GM21515 (cell line): ENCODE data around the gene ALAS1.

ENCODE experiments used
- ATAC-seq: cut with Tn5 transposase; IDR thresholded peaks from one replicate; pipeline ENCODE4 v1.9.1; 2021; ENCODE audit not compliant: unreplicated experiment

ALAS1 gene

DNA sequence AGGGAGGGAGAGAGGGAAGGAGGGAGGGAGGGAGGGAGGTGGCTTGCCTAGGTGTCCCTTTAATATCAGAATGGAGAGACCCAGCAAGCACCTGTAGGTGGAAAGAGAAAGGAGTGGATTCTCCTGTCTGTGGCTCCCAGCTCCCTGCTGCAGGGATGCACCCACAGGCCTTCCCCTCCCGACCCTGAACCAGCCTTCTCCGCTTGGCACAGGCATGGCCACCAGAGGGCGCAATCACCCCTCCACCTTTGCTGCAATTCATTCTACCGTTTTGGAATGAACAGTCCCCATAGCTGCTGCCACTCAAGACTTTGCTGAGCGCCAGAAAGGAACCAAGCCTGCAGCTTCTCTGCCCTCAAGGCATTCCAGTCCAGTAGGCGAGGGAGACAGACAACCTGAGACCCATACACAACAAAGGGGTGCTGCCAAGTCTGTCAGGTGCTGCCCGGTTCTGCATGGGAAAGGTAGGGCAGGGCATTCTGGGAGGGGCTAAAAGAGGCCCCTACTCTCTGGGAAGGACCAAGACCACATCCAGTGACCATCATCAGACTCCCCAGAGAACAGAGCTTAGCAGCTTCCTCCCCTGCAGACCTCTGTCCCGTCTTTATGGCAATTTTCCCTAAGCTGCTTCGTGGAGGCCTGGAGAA is 22.5 kb downstream of the ALAS1 start:
- no peak for ATAC-seq

DNA sequence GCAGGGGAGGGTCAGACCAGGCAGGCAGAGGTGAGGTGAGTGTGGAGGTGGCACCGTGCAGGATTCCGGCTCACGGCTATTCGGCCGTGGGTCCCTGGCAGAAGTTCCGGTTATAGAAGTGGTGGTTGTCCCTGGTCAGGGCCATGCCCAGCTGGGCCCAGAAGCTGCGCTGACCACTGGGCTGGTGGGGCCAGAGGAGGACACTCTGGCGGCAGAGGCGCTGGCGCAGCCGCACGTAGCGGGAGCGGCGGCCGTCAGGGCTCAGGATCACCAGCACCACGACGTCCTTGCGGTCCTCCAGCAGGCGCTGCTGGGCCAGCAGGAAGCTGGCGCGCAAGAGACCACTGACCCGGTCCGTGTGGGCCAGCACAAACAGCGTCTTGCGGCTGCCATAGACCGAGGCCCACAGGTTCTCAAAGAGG is 23.2 kb downstream of the ALAS1 start:
- ATAC-seq, result no peak

DNA sequence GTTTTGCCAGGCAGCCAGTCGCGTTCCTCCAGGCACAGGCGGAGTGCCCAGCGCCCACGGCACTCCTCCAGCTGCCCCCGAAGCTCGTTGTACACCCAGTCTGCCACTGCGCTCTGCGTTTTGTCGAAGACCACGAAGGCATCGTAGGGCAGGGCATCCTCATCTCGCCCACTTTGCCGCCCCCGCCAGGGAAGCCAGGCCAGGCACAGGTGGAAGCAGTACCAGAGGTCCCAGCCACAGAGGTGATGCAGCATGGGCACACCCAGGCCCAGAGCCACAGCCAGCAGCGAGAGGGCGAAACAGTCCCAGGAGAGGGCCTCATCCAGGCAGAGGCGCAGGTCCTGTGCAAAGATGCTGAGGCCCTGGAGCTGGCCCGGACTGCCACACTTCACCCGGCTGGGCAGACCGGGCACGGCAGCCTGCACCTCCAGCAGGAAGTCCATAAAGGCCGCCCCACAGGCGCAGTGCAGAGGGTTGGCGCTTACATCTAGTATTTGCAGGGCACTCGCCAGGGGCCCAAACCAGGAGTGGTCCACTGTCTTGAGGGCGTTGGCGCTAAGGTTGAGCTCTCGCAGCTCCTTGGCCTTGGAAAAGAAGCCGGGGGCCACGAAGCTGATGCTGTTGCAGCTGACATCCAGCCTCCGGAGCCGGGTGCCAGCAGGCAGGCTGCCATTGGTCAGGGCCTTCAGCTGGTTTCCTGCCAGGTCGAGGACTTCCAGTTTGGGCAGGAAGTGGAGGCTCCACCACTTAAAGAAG is 23.8 kb downstream of the ALAS1 start:
- ATAC-seq, result no peak

DNA sequence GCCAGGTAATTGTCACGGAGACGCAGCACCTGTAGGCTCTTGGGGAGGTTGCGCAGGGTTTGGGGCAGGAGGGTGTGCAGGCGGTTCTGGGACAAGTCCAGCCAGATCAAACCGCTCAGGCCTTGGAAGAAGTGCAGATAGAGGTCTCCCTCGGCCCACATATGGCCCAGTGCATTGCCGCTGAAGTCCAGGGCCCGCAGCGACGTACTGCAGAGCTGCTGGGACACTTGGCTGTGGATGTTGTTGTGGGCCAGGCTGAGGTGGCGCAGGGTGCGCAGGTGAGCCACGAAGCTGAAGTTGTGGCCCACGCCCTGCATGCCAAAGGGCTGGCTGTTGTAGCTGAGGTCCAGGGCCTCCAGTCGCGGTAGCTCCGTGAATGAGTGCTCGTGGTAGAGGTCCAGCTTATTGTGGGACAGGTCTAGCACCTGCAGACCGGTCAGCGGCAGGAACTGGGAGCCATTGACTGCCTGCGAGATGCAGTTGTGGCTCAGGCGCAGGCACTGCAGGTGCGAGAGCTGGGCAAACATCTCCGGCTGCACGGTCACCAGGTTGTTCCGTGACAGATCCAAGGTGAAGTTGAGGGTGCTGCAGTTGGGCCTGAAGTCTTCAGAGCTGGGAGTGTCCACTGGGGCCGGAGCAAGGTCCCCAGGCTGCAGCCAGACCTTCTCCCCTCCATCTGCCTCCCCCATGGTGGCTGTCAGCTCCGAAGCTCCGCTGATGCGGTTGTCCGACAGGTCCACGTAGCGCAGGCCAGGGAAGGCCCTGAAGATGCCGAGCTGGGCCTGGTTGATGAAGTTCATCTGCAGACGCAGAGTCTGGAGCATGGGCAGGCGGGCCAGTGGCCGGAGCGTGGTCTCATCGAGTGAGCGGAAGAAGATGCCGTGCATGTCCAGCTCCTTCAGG is 24.6 kb downstream of the ALAS1 start:
- no peak for ATAC-seq

DNA sequence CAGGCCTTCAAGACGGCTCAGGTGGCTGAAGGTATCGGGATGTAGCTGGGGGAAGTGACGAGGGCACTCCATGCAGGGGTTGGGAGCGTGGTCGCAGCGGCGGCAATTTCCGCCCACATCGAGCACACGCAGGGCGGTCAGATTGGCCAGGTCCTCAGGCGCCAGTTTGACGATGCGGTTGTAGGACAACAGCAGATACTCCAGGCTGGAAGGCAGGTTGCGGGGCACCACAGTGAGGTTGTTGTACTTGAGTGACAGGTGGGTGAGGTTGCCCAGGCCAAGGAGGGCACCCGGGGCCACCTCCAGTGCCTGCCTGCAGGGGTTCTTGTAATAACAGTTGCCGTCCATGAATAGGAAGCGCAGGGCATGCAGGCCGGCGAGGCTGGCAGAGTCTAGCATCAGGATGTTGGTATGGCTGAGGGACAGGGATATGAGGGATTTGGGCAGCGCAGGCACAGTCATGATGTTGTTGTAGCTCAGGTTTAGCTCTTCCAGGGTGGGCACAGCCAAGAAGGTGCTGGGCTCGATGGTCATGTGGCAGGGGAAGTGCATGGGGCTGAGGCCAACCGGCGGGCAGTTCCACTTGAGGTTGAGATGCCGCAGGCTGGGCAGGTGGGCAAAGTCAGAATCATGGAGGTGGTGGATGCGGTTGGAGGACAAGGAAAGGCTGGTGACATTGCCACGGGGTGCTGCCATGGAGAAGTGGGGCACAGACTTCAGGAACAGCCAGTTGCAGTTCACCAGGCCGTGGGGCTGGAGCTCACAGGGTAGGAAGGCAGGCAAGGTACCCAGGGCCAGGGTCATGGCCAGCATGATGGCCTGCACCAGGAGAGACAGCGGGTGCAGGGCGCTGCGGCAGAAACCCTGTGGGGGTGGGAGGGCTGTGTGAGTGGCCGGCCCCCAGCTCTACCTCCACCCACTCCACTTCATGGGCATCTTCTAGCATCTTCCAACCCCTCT is 25.8 kb downstream of the ALAS1 start:
- no peak for ATAC-seq

DNA sequence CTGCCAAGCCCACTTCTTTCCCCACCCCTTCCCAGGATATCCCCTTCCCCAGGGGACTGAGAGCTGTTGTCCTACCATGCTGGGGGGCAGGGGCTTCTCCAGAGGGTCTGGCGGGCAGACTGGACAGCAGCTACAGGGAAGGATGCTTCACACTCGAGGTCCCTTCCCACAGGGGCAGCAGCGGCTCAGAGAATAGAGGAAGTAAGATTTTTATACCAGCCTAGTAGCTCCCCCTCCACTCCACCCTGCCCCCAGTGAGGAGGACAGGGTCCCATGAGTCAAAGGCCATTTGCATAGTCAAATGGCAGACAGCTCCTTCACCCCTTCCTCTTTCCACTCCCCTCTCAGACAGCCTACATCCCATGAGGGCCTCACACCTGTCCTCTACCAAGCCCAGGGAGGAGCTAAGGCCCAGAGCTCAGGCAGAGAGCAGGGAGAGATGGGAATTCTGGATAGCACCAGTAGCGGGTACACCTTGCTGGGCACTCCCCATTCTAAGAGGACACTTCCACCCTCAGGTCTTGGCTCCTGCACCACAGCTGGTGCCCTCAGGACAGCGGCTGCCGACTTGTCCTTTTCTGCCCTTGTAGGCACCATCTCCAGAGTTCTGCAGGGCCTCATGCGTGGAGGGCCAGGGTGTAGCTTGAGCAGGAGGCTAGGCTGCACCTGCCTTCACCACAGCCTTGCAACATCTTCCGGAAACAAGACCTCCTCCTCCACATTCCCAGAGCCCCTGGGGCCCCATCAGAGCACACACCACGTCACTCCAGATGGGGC is 27.7 kb downstream of the ALAS1 start, which contains the start of gene TLR9:
TLR9 (minus strand) TSS at position 194 of the 777 bp plus-strand sequence; CDS start at position 78, 116 bp downstream.
- peak; percentile 69 for ATAC-seq

DNA sequence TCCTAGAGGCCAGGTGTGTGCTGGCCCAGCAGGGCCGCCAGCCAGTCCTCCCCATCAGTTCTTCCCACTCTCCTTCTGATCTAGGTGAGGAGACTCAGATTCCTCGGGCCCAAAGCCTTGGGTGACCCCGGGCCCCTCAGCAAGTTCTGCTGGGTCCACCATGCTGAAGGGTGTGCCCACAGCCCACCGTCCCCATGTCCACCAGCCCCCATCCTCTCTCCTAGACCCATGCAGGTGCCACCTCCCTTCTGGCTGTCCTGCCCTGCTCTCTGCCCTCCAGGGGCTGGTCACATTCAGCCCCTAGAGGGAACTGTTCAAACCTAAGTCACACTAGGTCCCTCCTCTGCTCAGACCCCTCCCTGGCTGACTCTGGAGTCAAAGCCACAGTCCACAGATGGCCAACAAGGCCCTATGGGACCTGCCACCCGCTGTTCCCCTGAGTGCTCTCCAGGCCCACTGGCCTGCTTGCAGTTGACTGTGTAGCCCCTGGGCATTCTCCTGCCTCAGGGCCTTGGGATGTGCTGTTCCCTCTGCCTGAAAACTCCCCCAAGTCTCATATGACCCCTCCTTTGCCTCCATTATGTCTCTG is 28.4 kb downstream of the ALAS1 start:
- ATAC-seq, result no peak

DNA sequence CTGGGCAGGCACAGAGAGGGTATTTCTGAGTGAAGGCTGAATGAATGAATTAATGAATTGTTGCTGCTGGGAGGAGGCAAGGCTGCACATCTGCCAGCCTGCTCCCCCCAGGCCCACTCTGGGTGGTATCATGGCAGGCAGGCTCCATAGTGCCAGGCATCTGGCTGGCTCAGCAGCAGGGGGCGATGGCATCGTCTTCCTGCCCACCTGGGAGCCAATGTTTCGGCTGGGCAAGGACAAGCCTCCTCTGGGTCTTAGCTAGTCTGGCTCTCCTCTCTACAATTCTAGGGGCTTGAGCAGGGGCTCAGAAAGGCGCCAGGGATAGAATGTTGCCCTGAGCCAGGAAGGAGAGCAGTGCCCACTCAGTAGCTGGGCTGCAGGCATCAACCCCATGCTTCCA is 29.2 kb downstream of the ALAS1 start:
- no peak for ATAC-seq

DNA sequence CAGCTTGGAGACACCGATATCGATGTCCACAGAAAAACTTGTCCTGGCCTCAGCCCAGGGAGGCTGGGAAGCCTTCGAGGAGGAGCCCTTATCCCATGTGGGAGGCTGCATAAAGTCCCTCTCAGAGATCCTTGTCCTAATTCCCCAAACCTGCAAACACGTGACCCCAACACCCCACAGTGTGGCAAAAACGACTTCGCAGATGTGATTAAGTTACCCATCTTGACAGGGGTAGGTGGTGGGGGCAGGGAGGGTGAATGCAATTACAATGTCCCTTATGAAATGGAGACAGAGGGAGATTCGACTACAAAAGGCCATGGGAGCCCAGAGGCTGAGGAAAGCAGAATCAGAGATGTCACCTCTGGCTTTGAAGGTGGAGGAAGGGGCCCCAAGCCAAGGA is 29.8 kb downstream of the ALAS1 start:
- no peak for ATAC-seq

DNA sequence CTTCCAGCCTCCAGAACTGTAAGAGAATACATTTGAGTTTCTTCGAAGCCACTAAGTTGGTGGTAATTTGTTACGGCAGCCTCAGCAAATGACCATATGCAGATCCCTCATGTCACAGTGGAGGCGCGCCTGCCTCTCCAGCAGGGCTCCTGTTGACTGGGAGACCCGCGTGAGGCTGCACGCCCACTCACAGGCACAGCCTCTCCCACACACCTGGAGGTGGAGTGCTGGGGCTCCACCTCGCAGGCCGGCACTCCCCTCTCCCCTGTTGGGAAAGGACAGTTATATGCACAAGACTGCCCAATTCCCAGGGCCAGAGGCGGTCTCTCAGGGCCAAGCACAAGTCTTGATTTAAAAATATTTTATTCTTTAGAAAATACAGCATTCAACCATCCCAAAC is 30.3 kb downstream of the ALAS1 start:
- ATAC-seq, result no peak

DNA sequence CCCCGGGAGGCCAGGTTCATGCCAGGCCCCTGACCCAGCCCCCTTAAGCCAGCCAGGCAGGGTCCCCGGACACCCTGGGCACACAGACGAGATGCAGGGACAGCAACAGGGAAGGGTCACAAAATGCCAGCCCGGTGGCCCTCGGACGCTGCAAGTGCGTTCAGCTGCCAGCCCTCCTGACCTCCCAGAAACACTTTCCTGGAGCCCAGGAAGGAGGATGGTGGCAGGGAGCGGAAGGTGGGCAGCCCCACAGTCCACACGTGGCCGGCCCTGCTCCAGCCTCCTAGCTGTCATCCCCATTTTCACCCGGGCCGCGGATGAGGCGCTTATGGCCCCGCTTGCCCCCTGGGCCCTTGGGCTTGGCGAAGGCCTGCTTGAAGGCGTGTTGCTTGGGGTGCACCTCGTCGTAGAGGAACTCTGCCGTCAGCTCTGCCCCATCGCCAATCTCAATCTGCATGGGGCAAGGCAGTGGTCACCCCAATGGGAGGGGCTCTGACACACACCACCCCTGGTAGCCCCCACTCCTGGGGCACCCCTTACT is 30.9 kb downstream of the ALAS1 start:
- no peak for ATAC-seq

DNA sequence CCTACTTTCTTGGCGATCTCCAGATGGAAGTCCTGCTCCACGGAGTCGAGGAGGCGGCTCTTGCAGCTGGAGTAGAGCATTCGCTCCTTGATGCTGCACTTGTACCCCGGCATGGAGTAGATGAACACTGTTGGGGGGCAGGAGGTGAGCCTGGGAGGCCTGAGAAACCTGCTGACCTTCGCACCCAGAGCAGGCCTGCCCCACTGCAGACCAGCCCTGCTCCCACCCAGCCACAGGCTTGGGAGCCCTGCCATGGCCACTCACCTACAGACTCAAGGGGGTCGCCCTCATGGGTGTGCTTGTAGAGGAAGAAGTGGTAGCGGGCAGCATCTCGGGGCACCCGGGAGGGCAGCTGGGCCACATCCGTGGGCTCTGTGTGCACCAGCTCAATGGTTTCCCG is 31.7 kb downstream of the ALAS1 start:
- ATAC-seq, result no peak

DNA sequence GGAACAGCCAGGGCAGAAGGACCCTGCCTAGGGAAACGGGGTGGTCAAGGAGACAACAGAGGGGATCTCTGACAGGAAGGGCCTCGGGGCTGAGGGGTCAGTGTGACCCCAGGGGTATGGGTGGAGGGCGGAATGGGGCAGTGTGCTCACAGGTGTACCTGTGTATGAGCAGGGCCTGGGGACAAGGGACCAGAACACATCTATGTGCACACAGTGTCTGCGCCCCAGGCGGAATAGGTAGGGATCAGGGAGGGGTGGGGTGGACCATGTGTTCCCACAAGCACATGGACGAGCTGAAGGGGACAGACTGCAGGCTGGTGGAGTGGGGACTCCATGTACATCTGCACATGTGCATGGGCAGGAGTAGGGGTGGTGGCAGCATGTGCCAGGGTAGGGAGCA is 32.5 kb downstream of the ALAS1 start:
- ATAC-seq, result no peak

DNA sequence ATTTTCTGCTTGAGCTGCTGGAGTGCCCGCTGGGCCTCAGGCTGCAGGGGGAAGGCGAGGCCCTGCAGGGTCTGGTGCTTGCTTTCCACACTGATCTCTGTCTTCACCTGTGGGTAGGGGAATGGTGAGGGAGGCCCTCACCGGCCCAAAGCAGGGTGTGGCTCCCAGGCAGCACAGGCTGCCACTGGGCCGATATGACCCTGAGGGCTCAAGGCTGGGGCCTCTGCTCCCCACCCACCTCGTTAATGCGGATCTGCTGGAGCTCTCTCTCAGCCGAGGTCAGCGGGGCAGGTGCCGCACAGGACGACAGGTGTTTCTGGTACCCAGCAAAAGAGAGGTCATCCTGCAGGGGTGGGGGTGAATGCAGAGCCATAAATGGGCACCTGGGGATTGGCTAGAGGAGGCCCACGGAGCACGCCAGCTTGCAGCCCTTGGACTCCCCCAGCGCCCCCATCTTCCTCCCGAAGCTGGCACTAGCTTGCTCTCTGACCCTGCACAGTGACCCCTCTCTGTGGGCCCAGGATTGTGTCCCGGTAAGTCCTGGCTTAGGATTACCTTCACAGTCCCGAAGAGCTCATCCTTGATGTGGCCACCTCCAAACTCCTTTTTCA is 33.0 kb downstream of the ALAS1 start:
- ATAC-seq, result no peak

DNA sequence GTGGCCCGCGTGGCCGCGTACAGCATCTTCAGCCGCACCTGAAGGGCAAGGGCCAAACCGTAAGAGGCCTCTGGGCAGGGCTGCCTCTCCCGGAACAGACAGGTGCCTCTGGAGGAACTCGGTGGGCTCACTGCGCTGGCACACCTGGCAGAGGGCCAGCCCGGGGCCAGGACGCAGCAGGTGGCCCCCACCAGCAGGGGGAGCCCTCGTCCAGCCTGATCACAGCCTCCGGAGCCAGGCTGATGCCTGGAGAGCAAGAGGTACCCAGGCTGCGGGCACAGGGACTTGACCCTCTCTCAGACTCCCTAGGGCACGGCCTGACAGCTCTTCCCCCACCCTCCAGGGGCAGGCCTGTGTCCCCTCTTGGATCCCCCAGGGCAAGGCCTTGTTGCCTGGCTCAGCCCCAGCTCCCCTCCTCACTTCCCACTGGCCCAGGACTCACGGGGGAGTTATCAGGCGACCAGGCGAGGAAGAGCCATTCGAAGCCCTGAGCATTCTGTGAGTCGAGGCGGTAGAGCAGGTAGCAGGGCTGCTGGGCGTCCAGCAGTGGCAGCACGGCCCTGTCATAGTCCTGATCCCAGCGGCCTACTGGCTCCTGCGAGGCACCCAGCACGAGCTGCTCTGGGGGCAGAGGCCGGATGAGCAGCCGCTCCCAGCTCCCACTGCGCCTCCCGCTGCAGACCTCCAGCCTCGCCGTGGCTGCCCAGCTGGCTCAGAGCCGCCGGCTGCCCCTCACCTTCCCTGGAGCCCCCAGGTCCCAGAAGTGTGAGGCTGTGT is 33.7 kb downstream of the ALAS1 start:
- no peak for ATAC-seq

DNA sequence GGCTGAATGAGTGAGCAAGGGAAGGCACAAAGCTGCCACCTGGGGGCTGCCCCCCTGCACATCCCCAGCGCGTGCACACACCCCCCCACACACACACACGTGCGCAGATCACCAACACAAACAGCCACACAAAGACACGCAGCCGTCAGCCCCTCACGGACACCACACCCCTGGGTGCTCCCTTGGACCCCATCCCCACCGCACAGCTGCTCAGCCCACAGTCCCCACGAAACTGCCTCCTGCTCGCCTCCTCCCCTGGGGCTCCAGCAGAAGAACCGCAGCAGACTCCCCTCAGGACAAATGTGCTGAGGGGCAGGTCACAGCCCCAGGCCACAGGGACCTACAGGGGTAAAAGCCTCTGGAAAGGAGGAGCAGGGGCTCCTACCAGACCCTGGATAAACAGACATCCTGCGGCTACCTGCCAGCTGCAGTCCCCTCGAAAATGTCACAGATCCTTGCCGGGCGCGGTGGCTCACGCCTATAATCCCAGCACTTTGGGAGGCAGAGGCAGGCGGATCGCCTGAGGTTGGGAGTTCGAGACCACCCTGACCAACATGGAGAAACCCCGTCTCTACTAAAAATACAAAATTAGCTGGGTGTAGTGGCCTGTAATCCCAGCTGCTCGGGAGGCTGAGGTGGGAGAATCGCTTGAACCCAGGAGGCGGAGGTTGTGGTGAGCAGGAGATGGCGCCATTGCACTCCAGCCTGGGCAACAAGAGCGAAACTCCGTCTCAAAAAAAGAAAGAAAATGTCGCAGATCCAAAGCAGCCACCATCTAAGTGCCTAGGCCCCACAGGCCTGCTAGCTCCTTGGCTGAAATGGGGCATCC is 34.5 kb downstream of the ALAS1 start:
- no peak for ATAC-seq

DNA sequence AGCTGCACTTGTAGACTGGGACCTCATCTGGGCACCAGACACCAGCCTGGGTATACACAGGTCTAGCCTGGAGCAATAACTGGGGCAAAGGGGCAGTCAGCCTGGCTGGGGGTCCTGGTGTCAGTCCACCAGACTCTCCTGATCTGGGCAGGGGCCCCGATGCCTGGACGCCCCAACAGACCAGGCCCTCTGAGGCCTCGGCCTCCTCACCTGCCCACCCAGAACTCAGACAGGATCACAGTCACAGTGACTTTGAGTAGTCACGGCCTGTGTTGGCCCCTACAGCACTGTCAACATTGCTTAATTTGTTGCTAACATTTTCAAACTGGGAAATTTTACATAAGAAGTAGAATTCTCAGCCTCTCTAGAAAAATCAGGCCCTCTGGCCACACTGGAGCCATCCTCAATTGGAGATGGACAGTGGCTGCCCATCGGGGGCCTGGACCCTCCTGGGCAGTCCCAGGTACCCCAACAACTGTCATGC is 35.2 kb downstream of the ALAS1 start:
- no peak for ATAC-seq
